Erythroblast (primary cell): ENCODE data around the gene STRIP2.

Experiments used
- GATA1 ChIP-seq: IDR thresholded peaks from 2 replicates; pipeline ENCODE4 v1.6.1; 2011; ENCODE audit warnings: low read depth, mild to moderate bottlenecking, control low read depth, low read length, moderate library complexity
- POLR2A ChIP-seq: IDR thresholded peaks from 2 replicates; pipeline ENCODE4 v1.6.1; 2011; ENCODE audit warnings: mild to moderate bottlenecking, low read length

DNA sequence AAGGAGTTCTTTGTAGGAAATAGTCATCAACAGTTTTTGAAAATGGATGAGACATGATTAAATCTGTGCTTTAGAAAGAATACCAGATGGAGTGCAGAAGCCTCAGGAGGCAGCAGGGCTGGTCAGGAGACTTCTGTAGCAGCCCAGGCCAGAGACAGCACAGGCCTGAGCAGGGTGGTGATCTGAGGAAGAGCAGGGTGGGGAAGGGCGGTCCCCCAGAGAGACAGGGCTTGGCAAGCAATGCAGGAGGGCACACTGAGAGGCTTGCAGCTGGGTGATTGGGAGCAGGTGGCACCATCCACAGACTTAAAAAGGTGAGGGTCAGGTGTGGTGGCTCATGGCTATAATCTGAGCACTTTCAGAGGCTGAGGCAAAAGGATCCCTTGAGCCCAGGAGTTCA is 63.8 kb downstream of the STRIP2 start:
- TF ChIP-seq GATA1 (no peak), POLR2A (no peak)
